NB4 (cell line): Measurements from ENCODE around the gene SNX25.

Source experiments
- POLR2A ChIP-seq: IDR thresholded peaks from 2 replicates; pipeline ENCODE4 v1.6.1; 2011; ENCODE audit warnings: mild to moderate bottlenecking; ENCODE audit not compliant: insufficient read length; ENCODE audit errors: extremely low read depth
- TF ChIP-seq, protein P1 (sequence below): IDR thresholded peaks from one replicate; pipeline ENCODE4 v1.5.1; 2012; ENCODE audit warnings: low read depth, low read length

- TF ChIP-seq, protein P1, sequence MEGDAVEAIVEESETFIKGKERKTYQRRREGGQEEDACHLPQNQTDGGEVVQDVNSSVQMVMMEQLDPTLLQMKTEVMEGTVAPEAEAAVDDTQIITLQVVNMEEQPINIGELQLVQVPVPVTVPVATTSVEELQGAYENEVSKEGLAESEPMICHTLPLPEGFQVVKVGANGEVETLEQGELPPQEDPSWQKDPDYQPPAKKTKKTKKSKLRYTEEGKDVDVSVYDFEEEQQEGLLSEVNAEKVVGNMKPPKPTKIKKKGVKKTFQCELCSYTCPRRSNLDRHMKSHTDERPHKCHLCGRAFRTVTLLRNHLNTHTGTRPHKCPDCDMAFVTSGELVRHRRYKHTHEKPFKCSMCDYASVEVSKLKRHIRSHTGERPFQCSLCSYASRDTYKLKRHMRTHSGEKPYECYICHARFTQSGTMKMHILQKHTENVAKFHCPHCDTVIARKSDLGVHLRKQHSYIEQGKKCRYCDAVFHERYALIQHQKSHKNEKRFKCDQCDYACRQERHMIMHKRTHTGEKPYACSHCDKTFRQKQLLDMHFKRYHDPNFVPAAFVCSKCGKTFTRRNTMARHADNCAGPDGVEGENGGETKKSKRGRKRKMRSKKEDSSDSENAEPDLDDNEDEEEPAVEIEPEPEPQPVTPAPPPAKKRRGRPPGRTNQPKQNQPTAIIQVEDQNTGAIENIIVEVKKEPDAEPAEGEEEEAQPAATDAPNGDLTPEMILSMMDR, result no peak
- no peak for TF ChIP-seq POLR2A
Measured at GRCh38 chr4:185201977-185202962, 7.1 kb upstream of the SNX25 start.
